ENCODE measurements around the gene DACH2.

DACH2 gene

GRCh38 chrX:86329174-86329573, 180.9 kb downstream of the DACH2 start:
- no peak for DNase-seq

DNA sequence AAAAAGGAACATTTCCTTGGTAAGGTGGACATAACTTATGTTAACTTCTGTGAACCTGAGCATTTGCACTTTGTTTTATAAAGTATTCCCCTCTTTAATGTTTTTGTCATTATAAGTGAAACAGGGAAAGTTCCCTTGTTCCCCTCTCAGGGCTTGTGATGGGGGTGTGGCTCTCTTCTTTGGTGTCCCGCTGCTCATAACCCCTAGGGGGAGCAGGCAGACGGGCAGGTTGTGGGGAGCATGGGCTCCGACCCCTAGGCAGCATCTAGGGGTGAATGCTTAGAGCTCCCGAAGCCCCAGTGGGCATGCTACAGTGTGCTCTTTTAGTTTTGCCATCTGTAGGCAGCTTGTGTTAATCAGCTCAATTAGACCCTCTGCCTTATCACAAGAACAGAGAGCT, 200.4 kb downstream of the DACH2 start:
- DNase-seq, result no peak

- DNase-seq, result no peak
These were observed 200.9 kb downstream of the DACH2 start for GRCh38 chrX:86349115-86349514.

- DNase-seq, result no peak
These were observed 221.8 kb downstream of the DACH2 start for GRCh38 chrX:86369847-86370630.

DNA sequence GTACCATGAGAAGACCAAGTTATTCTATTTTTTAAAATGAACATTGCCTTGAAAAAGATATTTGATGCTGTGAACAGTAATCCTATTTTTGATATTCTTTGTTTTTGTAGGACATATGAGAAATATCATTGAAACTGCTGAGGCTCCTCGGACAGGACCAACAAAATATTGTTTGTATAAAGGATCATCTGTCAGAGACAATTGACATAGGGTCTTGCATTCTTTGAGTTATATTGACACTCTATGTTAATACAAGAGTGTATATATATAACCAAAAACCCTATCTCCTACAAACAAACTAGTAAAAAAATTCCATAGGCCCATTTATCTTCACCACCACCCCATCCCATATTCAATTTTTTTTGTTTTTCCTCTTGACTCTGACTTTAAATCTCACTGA, 222.7 kb downstream of the DACH2 start:
- no peak for DNase-seq

DNA sequence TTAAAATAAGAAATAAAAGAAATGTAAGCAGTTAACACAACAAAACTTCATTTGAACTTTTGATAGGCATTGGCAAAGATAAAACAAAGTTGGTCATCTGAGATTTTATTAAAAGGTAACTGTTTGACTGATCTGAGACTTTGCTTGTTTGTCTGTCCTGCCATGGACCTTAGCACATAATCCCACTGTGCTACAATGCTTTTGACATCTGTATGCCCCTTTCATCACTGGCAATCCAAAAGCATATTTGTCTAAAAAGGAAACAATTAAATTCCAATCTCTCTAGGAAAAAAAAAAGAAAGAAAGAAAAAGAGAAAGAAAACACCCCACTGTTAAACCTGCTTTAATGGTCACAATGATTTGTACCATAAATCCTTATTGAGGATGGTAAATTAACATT, 231.0 kb downstream of the DACH2 start:
- DNase-seq, result no peak

DNA sequence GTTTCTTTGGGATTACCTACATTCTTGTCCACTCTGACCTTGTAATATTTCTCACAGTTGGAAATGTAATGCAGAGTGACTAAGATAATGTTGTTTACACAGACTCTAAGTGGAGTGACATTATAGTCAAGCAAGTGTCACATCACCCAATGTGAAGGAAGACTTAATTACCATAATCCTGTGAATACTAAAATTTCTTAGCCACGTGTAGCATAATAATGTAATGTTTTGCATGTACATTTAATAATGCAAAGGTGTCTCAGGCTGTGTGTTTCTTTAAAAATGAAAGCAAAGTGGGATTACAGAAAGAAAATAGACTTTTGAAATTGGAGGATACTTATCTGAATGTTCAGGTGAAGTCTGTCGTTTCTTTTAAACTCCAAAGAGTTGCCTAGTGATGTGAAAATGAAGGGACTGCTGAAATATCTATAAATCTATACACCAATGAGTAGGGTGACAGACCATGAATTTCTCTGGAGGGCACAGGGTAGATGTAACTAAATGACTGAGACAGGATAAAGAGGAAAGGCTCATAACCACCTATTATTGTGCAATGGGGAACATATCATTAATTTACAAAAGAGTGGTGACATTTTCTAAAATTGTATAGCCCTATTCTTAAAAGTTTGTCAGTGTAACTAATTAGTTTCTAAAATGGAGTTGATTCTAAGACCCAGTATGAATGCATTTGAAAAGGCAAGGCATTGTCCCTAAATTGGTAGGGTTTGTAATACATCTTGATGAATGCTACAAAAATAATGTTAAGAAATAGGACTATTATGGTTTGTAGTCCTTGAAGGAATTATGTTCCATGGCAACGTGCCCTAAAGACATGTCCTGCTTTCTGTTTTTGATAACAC, 235.7 kb downstream of the DACH2 start:
- DNase-seq, result no peak

DNA sequence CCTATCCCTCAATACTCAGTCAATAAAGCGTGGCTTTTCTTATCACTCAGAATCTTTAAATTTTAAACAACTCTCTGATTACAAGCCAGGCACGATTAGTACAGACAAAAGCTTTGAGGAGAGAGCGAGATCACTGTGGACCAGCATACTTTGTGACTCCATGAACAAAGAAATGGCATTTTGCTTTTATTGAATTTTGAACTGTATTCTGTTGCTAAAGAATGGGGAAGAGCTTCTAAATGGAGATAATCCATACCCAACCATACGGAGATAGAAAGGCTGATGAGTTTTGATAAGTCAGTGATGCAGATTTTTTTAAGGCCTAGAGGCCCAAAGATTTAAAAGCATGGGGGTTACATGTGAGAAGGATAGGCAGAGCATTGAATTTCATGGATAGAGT, 259.1 kb downstream of the DACH2 start:
- no peak for DNase-seq

- no peak for DNase-seq
These were observed 273.5 kb downstream of the DACH2 start for GRCh38 chrX:86421771-86422170.

- DNase-seq, result no peak
These were observed 287.9 kb downstream of the DACH2 start for GRCh38 chrX:86436116-86436515.

GRCh38 chrX:86455495-86455894, 307.2 kb downstream of the DACH2 start:
- DNase-seq, result no peak

DNA sequence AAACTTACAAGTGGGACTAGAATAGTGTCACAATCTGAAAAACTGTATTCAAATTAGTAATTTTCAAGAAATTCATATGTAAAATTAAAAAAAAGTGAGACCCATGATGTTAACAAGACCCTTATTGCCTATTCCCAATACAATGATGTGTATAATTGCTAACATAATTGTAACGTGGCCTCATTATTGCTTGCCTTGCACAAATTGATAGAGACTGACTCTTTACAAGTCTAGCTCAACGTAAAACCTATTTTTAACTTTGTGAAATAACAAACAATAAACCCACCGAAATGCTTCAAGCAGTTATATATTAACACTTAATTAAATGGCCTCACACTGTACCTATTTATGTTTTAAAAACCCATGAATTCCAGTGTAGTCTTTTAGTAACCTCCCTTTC, 312.5 kb downstream of the DACH2 start:
- no peak for DNase-seq

- DNase-seq, result no peak
These were observed 356.0 kb downstream of the DACH2 start for GRCh38 chrX:86504297-86504696.

DNA sequence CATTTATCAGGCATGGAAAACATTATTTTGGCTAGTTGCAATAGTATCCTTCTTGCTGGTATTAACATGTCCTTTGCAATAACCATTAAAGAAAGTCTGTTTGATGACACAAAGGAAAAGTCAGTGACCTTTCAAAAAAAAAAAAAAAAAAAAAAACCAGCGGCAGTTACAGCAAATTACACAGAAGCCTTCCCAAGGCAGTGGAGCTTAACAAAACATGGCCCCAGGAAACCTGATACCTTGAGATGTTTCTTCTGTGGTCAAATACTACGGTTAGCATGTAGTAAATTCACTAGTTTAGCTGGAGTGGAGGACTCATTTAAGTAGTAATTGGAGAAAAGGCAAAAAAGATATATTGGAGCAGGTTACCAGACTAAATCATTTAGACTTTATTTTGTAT, 359.1 kb downstream of the DACH2 start:
- no peak for DNase-seq

GRCh38 chrX:86579777-86580176, 431.5 kb downstream of the DACH2 start:
- DNase-seq, result no peak

- no peak for DNase-seq
These were observed 456.4 kb downstream of the DACH2 start for GRCh38 chrX:86604607-86605006.

DNA sequence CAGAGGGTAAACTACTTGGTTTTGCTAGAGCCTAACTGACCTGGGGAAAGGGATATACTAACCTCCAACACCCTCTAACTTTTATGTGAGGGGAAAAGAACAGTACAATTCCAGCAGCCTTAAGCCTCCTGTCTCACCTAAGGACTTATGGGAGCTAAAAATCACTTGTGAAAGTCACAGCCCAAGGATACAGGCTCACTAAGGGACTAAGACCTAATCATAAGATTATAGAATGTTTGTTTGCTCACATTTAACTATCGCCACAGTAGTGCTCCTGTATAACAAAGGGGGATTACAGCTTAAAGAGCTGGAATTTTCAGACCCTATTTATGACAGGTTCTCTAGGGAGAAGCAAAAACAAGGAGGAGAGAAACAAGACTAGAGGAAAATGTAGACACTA, 548.7 kb downstream of the DACH2 start:
- no peak for DNase-seq

GRCh38 chrX:86711531-86712180, 563.4 kb downstream of the DACH2 start:
- no peak for DNase-seq

DNA sequence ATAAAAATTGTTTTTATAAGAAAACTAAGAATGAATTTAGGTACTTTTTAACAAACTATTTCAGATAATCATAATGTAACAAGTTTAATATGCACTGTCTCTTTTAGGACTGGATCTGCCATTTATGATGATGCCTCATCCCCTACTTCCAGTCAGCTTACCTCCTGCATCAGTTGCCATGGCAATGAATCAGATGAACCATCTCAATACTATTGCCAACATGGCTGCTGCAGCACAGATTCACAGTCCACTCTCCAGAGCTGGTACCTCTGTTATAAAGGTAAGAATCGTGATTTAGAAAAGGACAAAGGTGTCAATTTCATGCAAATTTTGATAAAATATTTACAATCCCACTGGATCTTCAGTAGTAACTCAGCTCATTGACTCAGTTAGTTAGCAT, 566.2 kb downstream of the DACH2 start:
- DNase-seq, result no peak

DNA sequence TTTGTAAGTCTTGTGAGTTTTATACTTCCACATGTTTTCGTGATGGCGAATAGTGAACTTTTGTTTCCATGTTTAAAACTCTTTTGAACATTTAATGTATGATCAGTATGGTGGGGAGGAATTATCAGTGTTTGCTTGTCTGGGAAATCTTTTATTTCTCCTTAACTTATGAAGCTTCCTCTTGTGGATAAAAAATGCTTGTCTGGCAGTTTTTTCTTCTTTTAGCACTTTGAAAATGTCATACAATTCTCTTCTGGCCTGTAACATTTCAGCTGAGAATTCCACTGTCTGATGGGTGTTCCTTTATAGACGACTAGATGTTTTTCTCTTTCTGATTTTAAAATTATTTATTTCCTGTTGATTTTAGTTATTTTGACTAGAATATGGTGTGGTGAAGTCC, 576.0 kb downstream of the DACH2 start:
- no peak for DNase-seq

DNA sequence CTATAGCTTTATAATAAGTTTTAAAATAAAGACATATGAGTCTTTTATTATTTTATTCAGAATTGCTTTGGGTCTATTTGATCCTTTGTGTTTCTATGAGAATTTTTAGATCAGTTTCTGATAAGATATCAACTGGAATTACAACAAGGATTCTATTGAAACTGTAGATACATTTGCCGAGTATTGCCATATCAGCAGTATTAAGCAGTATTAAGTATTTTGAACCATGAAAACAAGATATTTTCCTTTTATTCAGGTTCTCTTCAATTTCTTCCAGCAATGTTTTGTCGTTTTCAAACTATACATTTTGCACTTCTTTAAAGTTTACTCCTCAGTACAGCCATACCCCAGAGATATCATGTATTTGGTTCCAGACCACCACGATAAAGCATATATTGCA, 598.8 kb downstream of the DACH2 start:
- DNase-seq, result no peak

DNA sequence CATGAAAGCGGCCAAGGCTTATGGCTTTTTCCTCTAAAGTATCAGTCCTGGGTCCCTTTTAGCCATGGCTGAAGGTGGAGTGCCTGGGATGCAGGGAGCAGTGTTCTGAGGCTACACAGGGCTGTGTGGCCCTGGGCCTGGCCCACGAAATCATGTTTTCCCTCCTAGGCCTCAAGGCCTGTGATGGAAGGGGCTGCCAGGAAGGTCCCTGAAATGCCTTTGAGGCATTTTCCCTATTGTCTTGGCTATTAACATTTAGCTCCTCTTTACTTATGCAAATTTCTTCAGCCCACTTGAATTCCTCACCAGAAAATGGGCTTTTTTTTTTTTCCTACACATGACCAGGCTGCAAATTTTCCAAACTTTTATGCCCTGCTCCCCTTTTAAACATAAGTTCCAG, 657.0 kb downstream of the DACH2 start:
- no peak for DNase-seq

DNA sequence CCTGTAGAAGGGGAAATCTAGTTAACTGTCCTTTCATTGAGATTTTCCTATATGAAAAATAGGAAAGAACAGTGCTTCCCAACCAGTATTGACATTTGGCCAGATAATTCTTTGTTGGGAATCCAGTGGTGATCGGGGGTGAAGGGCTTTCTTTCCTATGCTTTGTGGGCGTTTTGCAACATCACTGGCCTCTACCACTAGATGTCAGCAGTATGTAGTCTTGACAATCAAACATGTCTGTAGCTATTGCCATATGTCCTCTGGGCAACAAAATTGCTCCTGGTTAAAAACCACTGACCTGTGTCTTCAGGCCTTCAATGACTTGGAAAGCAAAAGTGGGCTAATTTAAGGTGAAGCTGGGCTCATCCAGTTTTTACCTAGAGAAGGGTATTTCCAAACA, 658.5 kb downstream of the DACH2 start:
- no peak for DNase-seq

DNA sequence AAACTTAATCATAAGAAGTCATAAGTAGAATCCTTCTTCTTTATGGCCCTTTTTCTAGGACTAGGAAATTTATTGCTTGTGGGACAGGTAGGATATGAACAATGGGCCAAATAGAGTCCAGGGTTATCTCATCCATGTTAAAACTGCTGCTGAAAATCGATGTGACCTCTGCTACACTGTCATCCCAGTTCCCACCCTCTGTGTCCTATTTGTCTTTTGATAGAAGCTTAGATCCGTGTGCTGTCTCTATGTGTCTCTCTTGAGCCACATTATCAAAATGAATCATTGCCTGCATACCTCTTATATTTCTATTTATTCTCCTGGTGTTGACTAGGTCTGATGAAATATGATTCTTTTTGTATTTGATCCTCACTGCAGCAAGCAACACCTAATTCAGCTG, 661.4 kb downstream of the DACH2 start:
- DNase-seq, result no peak

Measured in DMS153 (cell line).